Vagina (tissue), 2 donors: ENCODE data around the gene CELA2A. TPM values are rescaled to one million over a fixed set of nuclear protein-coding genes. Genes with fewer than 3 reads are reported as not detected.

Source experiments
- DNase-seq, 2 donors: peaks; one replicate each; pipeline ENCODE4 v3.0.0-alpha.2; 2017; ENCODE audit errors: extremely low spot score in 2 of 2
- H3K27ac ChIP-seq: fragments of 200-600 bp; sonication (generic); one replicate; pipeline ENCODE4 v1.5.1; 2019
- H3K27me3 ChIP-seq: fragments of 200-600 bp; sonication (generic); one replicate; pipeline ENCODE4 v1.5.1; 2019
- H3K36me3 ChIP-seq, 2 donors: fragments of 200-600 bp; sonication (generic); one replicate each; pipeline ENCODE4 v1.5.1; 2017 to 2019
- H3K4me1 ChIP-seq: fragments of 200-600 bp; sonication (generic); one replicate; pipeline ENCODE4 v1.5.1; 2019
- H3K4me3 ChIP-seq, 2 donors: fragments of 200-600 bp; sonication (generic); 1 replicate in 1 of 2; 2 replicates in 1 of 2; pipeline ENCODE4 v1.5.1; 2016 to 2019
- H3K9me3 ChIP-seq: fragments of 200-600 bp; sonication (generic); one replicate; pipeline ENCODE4 v1.5.1; 2019
- POLR2A ChIP-seq, 2 donors: fragments of 450-650 bp; IDR thresholded peaks; one replicate each; pipeline ENCODE4 v1.6.1; 2017; ENCODE audit warnings: antibody characterized with exemption in 2 of 2, mild to moderate bottlenecking in 2 of 2, moderate library complexity in 2 of 2
- POLR2AphosphoS5 ChIP-seq, 2 donors: sonication (generic); formaldehyde crosslinking; IDR thresholded peaks; one replicate each; pipeline ENCODE4 v1.9.0; 2017; ENCODE audit warnings: antibody characterized with exemption in 2 of 2, mild to moderate bottlenecking in 2 of 2, low read depth in 1 of 2; ENCODE audit not compliant: insufficient read depth in 1 of 2
- intact Hi-C: fragments of 100-400 bp; cut with DNase I; formaldehyde crosslinking; loops from one replicate; pipeline ENCODE4 v1.15.1; 2023
- total RNA-seq: library from RNA; depleted of rRNA; stranded (reverse); fragments of >200 nt; gene quantifications from one replicate; pipeline ENCODE4 v1.2.3, GENCODE V29; 2016
- TF ChIP-seq, protein P1 (sequence below), 3 experiments: fragments of 450-650 bp in 2 of 3; fragments of 200-600 bp in 1 of 3; sonication (generic) in 1 of 3; IDR thresholded peaks; one replicate each; pipeline ENCODE4 v1.5.1; 2017 to 2019; ENCODE audit warnings: antibody characterized with exemption in 3 of 3, mild to moderate bottlenecking in 2 of 3, moderate library complexity in 2 of 3

The CELA2A gene
- total RNA-seq, 1 donor from 2014 or later = not detected

DNA sequence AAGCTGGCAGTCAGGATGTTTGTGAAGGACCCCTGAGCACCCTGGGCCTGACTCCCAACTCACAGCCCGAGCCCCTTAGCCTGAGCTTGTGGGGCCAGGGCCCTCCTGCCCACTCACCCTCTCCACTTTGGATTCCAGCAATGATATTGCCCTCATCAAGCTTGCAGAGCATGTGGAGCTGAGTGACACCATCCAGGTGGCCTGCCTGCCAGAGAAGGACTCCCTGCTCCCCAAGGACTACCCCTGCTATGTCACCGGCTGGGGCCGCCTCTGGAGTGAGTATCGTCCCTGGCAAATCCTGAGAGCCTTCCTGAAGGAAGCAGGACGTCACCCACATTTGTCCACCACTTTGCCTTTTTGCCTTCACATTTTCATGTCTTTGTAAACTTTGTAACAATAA lies 13.3 kb upstream of the CELA2A start:
- Histone ChIP-seq H3K36me3 (no peaks in the 10 kb centered on the region), H3K27me3 (no peaks in the 10 kb centered on the region), H3K9me3 (no peaks in the 10 kb centered on the region), H3K4me3 (no peak overlapping the region), H3K4me1 (no peaks in the 10 kb centered on the region), H3K27ac (no peak overlapping the region)
- intact Hi-C loops = no loop called here
- no peak for DNase-seq
- TF ChIP-seq POLR2A (IDR thresholded peaks at IDR 0.05) (no peak), POLR2AphosphoS5 (IDR thresholded peaks at IDR 0.05; ENCODE audit: insufficient read depth in 1 of 2, low read depth in 1 of 2) (no peak)
- TF ChIP-seq, protein P1, sequence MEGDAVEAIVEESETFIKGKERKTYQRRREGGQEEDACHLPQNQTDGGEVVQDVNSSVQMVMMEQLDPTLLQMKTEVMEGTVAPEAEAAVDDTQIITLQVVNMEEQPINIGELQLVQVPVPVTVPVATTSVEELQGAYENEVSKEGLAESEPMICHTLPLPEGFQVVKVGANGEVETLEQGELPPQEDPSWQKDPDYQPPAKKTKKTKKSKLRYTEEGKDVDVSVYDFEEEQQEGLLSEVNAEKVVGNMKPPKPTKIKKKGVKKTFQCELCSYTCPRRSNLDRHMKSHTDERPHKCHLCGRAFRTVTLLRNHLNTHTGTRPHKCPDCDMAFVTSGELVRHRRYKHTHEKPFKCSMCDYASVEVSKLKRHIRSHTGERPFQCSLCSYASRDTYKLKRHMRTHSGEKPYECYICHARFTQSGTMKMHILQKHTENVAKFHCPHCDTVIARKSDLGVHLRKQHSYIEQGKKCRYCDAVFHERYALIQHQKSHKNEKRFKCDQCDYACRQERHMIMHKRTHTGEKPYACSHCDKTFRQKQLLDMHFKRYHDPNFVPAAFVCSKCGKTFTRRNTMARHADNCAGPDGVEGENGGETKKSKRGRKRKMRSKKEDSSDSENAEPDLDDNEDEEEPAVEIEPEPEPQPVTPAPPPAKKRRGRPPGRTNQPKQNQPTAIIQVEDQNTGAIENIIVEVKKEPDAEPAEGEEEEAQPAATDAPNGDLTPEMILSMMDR (IDR thresholded peaks at IDR 0.05) = no peak

DNA sequence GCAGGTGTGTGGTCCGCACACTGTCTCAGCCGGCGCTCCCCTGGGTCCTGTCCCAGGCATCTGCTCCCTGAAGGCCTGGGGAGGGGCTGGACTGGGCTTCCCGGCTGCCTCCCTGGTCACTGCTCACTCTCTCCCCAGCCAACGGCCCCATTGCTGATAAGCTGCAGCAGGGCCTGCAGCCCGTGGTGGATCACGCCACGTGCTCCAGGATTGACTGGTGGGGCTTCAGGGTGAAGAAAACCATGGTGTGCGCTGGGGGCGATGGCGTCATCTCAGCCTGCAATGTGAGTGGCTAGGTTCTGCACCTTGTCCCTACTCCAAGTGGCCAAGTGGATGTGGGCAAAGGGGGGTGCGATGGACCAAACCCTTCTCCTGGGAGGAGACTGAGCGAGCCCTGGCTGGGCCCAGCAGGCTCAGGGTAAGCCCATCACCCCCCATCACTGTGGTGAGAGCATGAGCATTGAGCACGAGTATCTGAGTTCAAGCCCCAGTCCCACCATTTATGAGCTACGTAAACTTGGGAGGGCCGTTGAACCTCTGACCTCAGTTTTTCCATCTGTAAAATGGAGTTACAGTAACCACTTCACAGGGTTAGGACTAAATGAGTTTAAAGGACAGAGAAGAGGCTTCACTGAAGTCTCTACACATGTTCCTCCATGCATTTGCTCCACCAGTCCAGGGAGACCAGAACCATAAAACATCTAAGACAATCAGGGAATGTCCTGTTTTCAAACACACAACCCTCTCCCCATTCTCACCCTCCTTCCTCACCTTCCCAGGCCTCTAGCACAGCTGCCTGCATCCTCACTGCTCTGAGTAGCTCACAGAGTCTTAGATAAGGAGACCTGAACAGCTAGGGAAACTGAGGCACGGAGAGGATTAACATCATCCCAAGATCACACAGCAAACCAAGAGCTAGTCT lies 11.8 kb upstream of the CELA2A start:
- no peak for TF ChIP-seq POLR2AphosphoS5 (IDR thresholded peaks at IDR 0.05; ENCODE audit: insufficient read depth in 1 of 2, low read depth in 1 of 2)
- no peak for TF ChIP-seq POLR2A (IDR thresholded peaks at IDR 0.05)
- TF ChIP-seq, protein P1 (IDR thresholded peaks at IDR 0.05) = no peak
- H3K27me3 ChIP-seq = no peaks in the 10 kb centered on the region
- no peak for DNase-seq
- intact Hi-C loops = no loop called here
- no peaks in the 10 kb centered on the region for H3K36me3 ChIP-seq
- no peaks in the 10 kb centered on the region for H3K9me3 ChIP-seq
- no peaks in the 10 kb centered on the region for H3K4me1 ChIP-seq
- no peak overlapping the region for H3K27ac ChIP-seq
- H3K4me3 ChIP-seq = no peak overlapping the region

DNA sequence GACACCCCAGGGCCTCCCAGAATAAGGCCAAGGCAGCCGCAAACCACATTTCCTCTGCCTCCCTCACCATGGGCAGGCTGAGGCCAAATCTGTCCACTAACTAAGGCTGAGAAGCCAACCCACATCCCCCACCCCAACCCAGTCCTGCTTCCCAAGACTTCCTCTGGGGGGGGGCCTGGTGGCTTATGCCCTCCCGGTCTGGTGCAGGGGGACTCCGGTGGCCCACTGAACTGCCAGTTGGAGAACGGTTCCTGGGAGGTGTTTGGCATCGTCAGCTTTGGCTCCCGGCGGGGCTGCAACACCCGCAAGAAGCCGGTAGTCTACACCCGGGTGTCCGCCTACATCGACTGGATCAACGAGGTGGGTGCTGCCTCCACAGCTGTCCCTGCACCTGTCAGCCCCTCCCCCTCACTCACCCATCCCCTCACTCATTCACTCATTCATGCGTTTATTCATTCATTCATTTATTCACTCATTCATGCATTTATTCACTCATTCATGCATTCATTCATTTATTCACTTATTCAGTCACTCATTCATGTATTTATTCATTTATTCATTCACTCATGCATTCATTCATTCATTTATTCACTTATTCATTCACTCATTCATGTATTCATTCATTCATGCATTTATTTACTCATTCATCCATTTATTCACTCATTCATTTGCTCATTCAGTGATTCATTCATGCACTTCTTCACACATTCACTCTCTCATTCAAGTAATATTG lies 11.0 kb upstream of the CELA2A start:
- DNase-seq = no peak
- TF ChIP-seq POLR2A (IDR thresholded peaks at IDR 0.05) (no peak), POLR2AphosphoS5 (IDR thresholded peaks at IDR 0.05; ENCODE audit: insufficient read depth in 1 of 2, low read depth in 1 of 2) (no peak)
- TF ChIP-seq, protein P1 (IDR thresholded peaks at IDR 0.05) = no peak
- intact Hi-C loops = no loop called here
- H3K27ac ChIP-seq = no peak overlapping the region
- no peak overlapping the region for H3K4me3 ChIP-seq
- no peaks in the 10 kb centered on the region for H3K4me1 ChIP-seq
- no peaks in the 10 kb centered on the region for H3K9me3 ChIP-seq
- no peaks in the 10 kb centered on the region for H3K36me3 ChIP-seq
- H3K27me3 ChIP-seq = no peaks in the 10 kb centered on the region

DNA sequence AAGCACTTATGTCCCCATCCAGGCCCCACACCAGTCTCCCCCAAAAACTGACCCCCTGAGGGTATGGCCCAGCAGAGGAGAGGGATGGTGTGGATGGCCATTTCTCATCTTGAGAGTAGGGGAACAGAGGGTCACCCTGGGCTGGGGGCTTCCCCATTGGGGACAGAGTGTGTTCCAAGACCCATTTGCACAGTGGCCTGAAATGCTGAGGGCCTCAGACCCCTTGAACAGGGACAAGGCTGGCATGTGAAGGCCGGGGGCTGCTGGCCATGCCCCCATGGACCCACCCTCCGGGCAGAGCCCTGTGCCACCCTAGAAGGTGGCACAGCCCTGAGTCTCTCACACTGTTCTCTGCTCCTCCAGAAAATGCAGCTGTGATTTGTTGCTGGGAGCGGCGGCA lies 10.3 kb upstream of the CELA2A start:
- no peak for DNase-seq
- Histone ChIP-seq H3K4me1 (no peaks in the 10 kb centered on the region), H3K27me3 (no peaks in the 10 kb centered on the region), H3K4me3 (no peak overlapping the region), H3K9me3 (no peaks in the 10 kb centered on the region), H3K36me3 (no peaks in the 10 kb centered on the region), H3K27ac (no peak overlapping the region)
- TF ChIP-seq, protein P1 (IDR thresholded peaks at IDR 0.05) = no peak
- no peak for TF ChIP-seq POLR2AphosphoS5 (IDR thresholded peaks at IDR 0.05; ENCODE audit: insufficient read depth in 1 of 2, low read depth in 1 of 2)
- no peak for TF ChIP-seq POLR2A (IDR thresholded peaks at IDR 0.05)
- intact Hi-C loops = no loop called here
